ENCODE measurements around the gene HOXC4. TPM values are rescaled to one million over a fixed set of nuclear protein-coding genes. Genes with fewer than 3 reads are reported as not detected.
"Not testable (repeated sequence)": the region's sequence is repeated elsewhere in the genome, so short reads cannot be mapped to it uniquely, and the experiment has no call there.

Gene HOXC4
- total RNA-seq, 2 donors from 2014 or later = not detected

- H3K36me3 ChIP-seq = no peaks in the 10 kb centered on the region
Measured at GRCh38 chr12:54082397-54082892, 28.8 kb downstream of the HOXC4 start.

GRCh38 chr12:54088011-54088410, 34.4 kb downstream of the HOXC4 start:
- H3K4me1 ChIP-seq; DNase-seq; H3K27ac ChIP-seq; H3K9me3 ChIP-seq; H3K4me3 ChIP-seq; intact Hi-C loops (cut with DNase I); H3K9ac ChIP-seq (ENCODE audit: low read depth in 2 of 2, low read length in 2 of 2); H3K36me3 ChIP-seq; H3K27me3 ChIP-seq: not testable (repeated sequence)

More at GRCh38 chr12:54082397-54082892, 28.8 kb downstream of the HOXC4 start:
- no peaks in the 10 kb centered on the region for H3K27me3 ChIP-seq
- no peak overlapping the region for H3K4me3 ChIP-seq
- H3K9me3 ChIP-seq = no peaks in the 10 kb centered on the region
- H3K9ac ChIP-seq (ENCODE audit: low read depth in 2 of 2, low read length in 2 of 2) = no peak overlapping the region
- no peaks in the 10 kb centered on the region for H3K4me1 ChIP-seq
- intact Hi-C loops (cut with DNase I) = no loop called here
- no peak for TF ChIP-seq CTCF (IDR thresholded peaks at IDR 0.05)
- DNase-seq = peak; percentile 19
- H3K27ac ChIP-seq = no peak overlapping the region

GRCh38 chr12:54089465-54089864, 35.8 kb downstream of the HOXC4 start:
- H3K27me3 ChIP-seq; H3K4me3 ChIP-seq; DNase-seq; H3K27ac ChIP-seq; intact Hi-C loops (cut with DNase I); H3K36me3 ChIP-seq; H3K9me3 ChIP-seq; H3K9ac ChIP-seq (ENCODE audit: low read depth in 2 of 2, low read length in 2 of 2); H3K4me1 ChIP-seq: not testable (repeated sequence)

GRCh38 chr12:54090312-54090711, 36.7 kb downstream of the HOXC4 start:
- H3K27me3 ChIP-seq; DNase-seq; H3K4me3 ChIP-seq; H3K9ac ChIP-seq (ENCODE audit: low read depth in 2 of 2, low read length in 2 of 2); H3K4me1 ChIP-seq; H3K36me3 ChIP-seq; intact Hi-C loops (cut with DNase I); H3K9me3 ChIP-seq; H3K27ac ChIP-seq: not testable (repeated sequence)

- intact Hi-C loops (cut with DNase I); H3K36me3 ChIP-seq; DNase-seq; H3K27ac ChIP-seq; H3K4me1 ChIP-seq; H3K9me3 ChIP-seq; H3K27me3 ChIP-seq; H3K4me3 ChIP-seq; H3K9ac ChIP-seq (ENCODE audit: low read depth in 2 of 2, low read length in 2 of 2): not testable (repeated sequence)
Measured at GRCh38 chr12:54092943-54093342, 39.3 kb downstream of the HOXC4 start.

GRCh38 chr12:54095928-54096327, 42.3 kb downstream of the HOXC4 start:
- intact Hi-C loops (cut with DNase I); DNase-seq: not testable (repeated sequence)

GRCh38 chr12:54098644-54099043, 45.0 kb downstream of the HOXC4 start:
- intact Hi-C loops (cut with DNase I); H3K27ac ChIP-seq; H3K27me3 ChIP-seq; DNase-seq; H3K9me3 ChIP-seq; H3K36me3 ChIP-seq; H3K4me1 ChIP-seq; H3K9ac ChIP-seq (ENCODE audit: low read depth in 2 of 2, low read length in 2 of 2); H3K4me3 ChIP-seq: not testable (repeated sequence)

More at GRCh38 chr12:54095928-54096327, 42.3 kb downstream of the HOXC4 start:
- H3K4me1 ChIP-seq; H3K27me3 ChIP-seq; H3K9me3 ChIP-seq; H3K9ac ChIP-seq (ENCODE audit: low read depth in 2 of 2, low read length in 2 of 2); H3K27ac ChIP-seq; H3K36me3 ChIP-seq; H3K4me3 ChIP-seq: not testable (repeated sequence)

- H3K36me3 ChIP-seq; H3K4me1 ChIP-seq; intact Hi-C loops (cut with DNase I); H3K9ac ChIP-seq (ENCODE audit: low read depth in 2 of 2, low read length in 2 of 2); H3K4me3 ChIP-seq; H3K27ac ChIP-seq; H3K27me3 ChIP-seq; H3K9me3 ChIP-seq; DNase-seq: not testable (repeated sequence)
Measured at GRCh38 chr12:54100588-54100987, 47.0 kb downstream of the HOXC4 start.

GRCh38 chr12:54102223-54102622, 48.6 kb downstream of the HOXC4 start:
- H3K27me3 ChIP-seq = peaks cover 18% of the 10 kb centered on the region
- intact Hi-C loops (cut with DNase I); H3K36me3 ChIP-seq; H3K4me3 ChIP-seq; H3K9ac ChIP-seq (ENCODE audit: low read depth in 2 of 2, low read length in 2 of 2); H3K9me3 ChIP-seq; DNase-seq; H3K27ac ChIP-seq; H3K4me1 ChIP-seq: not testable (repeated sequence)

GRCh38 chr12:54103827-54104226, 50.2 kb downstream of the HOXC4 start:
- H3K27ac ChIP-seq; H3K36me3 ChIP-seq; DNase-seq; H3K9ac ChIP-seq (ENCODE audit: low read depth in 2 of 2, low read length in 2 of 2); H3K4me1 ChIP-seq; H3K9me3 ChIP-seq; intact Hi-C loops (cut with DNase I); H3K4me3 ChIP-seq: not testable (repeated sequence)
- H3K27me3 ChIP-seq = peaks cover 24% of the 10 kb centered on the region

Small RNA genes within 50 kb of the gene (microRNA-seq; reads per million reads assigned to microRNA genes)
- 13.2 reads per million, percentile 21 among the genes with 10 or more reads in this experiment for gene MIR615

Other genes starting within 250 kb of the HOXC4 start
- gene HOXC13, start 115.0 kb upstream of the HOXC4 start, total RNA-seq = not detected
- gene HOXC12, start 98.9 kb upstream of the HOXC4 start, total RNA-seq = not detected
- gene HOXC11, start 80.7 kb upstream of the HOXC4 start, total RNA-seq = not detected
- not detected for gene HOTAIR, start 78.9 kb upstream of the HOXC4 start, total RNA-seq
- gene HOXC10, start 68.7 kb upstream of the HOXC4 start, total RNA-seq = not detected
- gene HOXC9, start 53.7 kb upstream of the HOXC4 start, total RNA-seq = not detected
- not detected for gene HOXC8, start 44.9 kb upstream of the HOXC4 start, total RNA-seq
- under 1 TPM in 1 of 2 donors, not detected in 1; 0.15 TPM for gene HOXC6, start 25.4 kb upstream of the HOXC4 start, total RNA-seq
- not detected for gene HOXC5, start 20.8 kb upstream of the HOXC4 start, total RNA-seq
- 10 to 100 TPM; 22.0 to 31.0 TPM for gene SMUG1, start 135.2 kb downstream of the HOXC4 start, total RNA-seq
- gene CBX5, start 226.3 kb downstream of the HOXC4 start, total RNA-seq = 10 to 100 TPM; 49.3 to 77.5 TPM
- 1,000 to 10,000 TPM in 1 of 2 donors, 100 to 1,000 TPM in 1; 716 to 1,090 TPM for gene HNRNPA1, start 226.9 kb downstream of the HOXC4 start, total RNA-seq
- under 1 TPM in 1 of 2 donors, not detected in 1; 0.30 TPM for gene NFE2, start 247.2 kb downstream of the HOXC4 start, total RNA-seq

Data from colonic mucosa (tissue), 4 donors.